SU-DHL-6 (cell line): ENCODE measurements around the gene OR2AG1.

Source experiments
- EZH2phosphoT487 ChIP-seq: fragments of 200-600 bp; sonication (generic), shearing (Covaris generic); conservative IDR thresholded peaks from 2 replicates; pipeline ENCODE4 v1.6.1; 2018; ENCODE audit warnings: mild to moderate bottlenecking, antibody characterized with exemption, low read length, moderate library complexity, mixed read lengths
- TF ChIP-seq, protein P1 (sequence below): fragments of 200-600 bp; sonication (generic); IDR thresholded peaks from one replicate; pipeline ENCODE4 v1.5.1; 2017; ENCODE audit warnings: antibody characterized with exemption, mild to moderate bottlenecking, low read length, moderate library complexity; ENCODE audit not compliant: insufficient read depth, poor library complexity, severe bottlenecking

- TF ChIP-seq, protein P1, sequence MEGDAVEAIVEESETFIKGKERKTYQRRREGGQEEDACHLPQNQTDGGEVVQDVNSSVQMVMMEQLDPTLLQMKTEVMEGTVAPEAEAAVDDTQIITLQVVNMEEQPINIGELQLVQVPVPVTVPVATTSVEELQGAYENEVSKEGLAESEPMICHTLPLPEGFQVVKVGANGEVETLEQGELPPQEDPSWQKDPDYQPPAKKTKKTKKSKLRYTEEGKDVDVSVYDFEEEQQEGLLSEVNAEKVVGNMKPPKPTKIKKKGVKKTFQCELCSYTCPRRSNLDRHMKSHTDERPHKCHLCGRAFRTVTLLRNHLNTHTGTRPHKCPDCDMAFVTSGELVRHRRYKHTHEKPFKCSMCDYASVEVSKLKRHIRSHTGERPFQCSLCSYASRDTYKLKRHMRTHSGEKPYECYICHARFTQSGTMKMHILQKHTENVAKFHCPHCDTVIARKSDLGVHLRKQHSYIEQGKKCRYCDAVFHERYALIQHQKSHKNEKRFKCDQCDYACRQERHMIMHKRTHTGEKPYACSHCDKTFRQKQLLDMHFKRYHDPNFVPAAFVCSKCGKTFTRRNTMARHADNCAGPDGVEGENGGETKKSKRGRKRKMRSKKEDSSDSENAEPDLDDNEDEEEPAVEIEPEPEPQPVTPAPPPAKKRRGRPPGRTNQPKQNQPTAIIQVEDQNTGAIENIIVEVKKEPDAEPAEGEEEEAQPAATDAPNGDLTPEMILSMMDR = no peak
- TF ChIP-seq EZH2phosphoT487 = no peak
Measured at GRCh38 chr11:6746086-6746618, 36.7 kb upstream of the OR2AG1 start.
